ENCODE measurements around the gene IRAK2. TPM values are rescaled to one million over a fixed set of nuclear protein-coding genes. Genes with fewer than 3 reads are reported as not detected.

The IRAK2 gene
- total and polyA plus RNA-seq, 2 of the 8 experiments (the other 6 are each of a cell fraction or from before 2014, with no cell fraction given), result 1.5 TPM

DNA sequence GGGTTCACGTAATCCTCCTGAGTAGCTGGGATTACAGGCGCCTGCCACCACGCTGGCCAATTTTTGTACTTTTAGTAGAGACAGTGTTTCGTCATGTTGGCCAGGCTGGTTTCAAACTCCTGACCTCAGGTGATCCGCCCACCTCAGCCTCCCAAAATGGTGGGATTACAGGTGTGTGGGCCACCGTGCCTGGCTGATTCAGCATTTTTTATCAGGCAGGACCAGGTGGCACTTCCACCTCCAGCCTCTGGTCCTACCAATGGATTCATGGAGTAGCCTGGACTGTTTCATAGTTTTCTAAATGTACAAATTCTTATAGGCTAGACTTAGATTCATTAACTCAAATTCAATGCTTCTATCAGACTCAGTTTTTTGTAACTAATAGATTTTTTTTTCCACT is 13.7 kb upstream of the IRAK2 start:
- Histone ChIP-seq H2BK5ac (ENCODE audit: low read depth, low read length) (no peak overlapping the region), H4K8ac (ENCODE audit: extremely low read depth, insufficient read depth, low read length) (no peak overlapping the region), H3K4ac (replicated peaks; ENCODE audit: insufficient read length, low read depth, low read length) (no peak overlapping the region), H4K20me1 (replicated peaks in 1 of 2; ENCODE audit: control insufficient read depth in 1 of 2, insufficient read depth in 2 of 2, low read length in 2 of 2) (peaks cover 0 to 4% of the 10 kb centered on the region in 2 experiments), H3K79me2 (ENCODE audit: control insufficient read depth in 1 of 2, insufficient read depth in 2 of 2, low read length in 2 of 2) (peaks cover 0 to 13% of the 10 kb centered on the region in 2 experiments; a peak in 2 of 4 replicates), H3K79me1 (ENCODE audit: low read depth, low read length) (no peaks in the 10 kb centered on the region), H3K4me3 (ENCODE audit: extremely low read depth in 1 of 4, insufficient read depth in 2 of 4, low read depth in 3 of 4, low read length in 4 of 4) (no peak overlapping the region), H3K27ac (ENCODE audit: low read depth, low read length) (no peak overlapping the region), H2BK12ac (ENCODE audit: low read depth, low read length) (no peak overlapping the region), H3K23me2 (ENCODE audit: low read depth, low read length) (no peaks in the 10 kb centered on the region), H2BK15ac (ENCODE audit: low read length) (no peak overlapping the region), H2BK20ac (ENCODE audit: low read length) (no peak overlapping the region), H3K9ac (replicated peaks in 1 of 4; ENCODE audit: extremely low read depth in 1 of 4, low read depth in 3 of 4, low read length in 3 of 4) (no peak overlapping the region), H2BK120ac (replicated peaks; ENCODE audit: low read depth, low read length) (no peak overlapping the region), H3K4me2 (ENCODE audit: insufficient read depth in 1 of 2, low read depth in 2 of 2, low read length in 2 of 2) (no peak overlapping the region), H4K5ac (ENCODE audit: insufficient read length, low read depth, low read length) (no peak overlapping the region), H3K23ac (ENCODE audit: insufficient read length) (no peak overlapping the region), H4K91ac (replicated peaks; ENCODE audit: insufficient read length, low read length) (no peak overlapping the region), H3K9me3 (ENCODE audit: insufficient read depth in 2 of 2, low read depth in 1 of 2, low read length in 1 of 2) (no peaks in the 10 kb centered on the region), H2AK5ac (ENCODE audit: low read depth, low read length) (no peak overlapping the region), H3K56ac (replicated peaks; ENCODE audit: insufficient read length, low read depth, low read length) (no peak overlapping the region), H3K4me1 (replicated peaks in 1 of 4; ENCODE audit: control insufficient read depth in 3 of 4, insufficient read depth in 4 of 4, low read length in 3 of 4) (no peaks in the 10 kb centered on the region), H3K27me3 (replicated peaks in 1 of 4; ENCODE audit: control insufficient read depth in 3 of 4, extremely low read depth in 1 of 4, insufficient read depth in 3 of 4, low read length in 3 of 4) (no peaks in the 10 kb centered on the region; a peak in 1 of 7 replicates), H3K36me3 (ENCODE audit: control insufficient read depth in 2 of 4, insufficient read depth in 4 of 4, low read length in 3 of 4) (peaks cover 13 to 38% (median 24%) of the 10 kb centered on the region in 4 experiments), H2AFZ (ENCODE audit: low read length) (no peak overlapping the region), H3K18ac (ENCODE audit: extremely low read depth, low read length) (no peak overlapping the region), H3K14ac (ENCODE audit: insufficient read length) (no peak overlapping the region)
- ChIA-PET POLR2A (ENCODE audit: partially characterized antibody) (interaction anchor here (1.3 kb wide), 1 partner anchor 9 kb away, joined by 8 read pairs; no protein-coding TSS in a partner anchor), CTCF (ENCODE audit: partially characterized antibody) (interaction anchor here (0.6 to 1.8 kb wide), 4 partner anchors 12 to 230 kb away, joined by 3 to 4 read pairs (median 3); no protein-coding TSS in a partner anchor)
- FAIRE-seq (no peak), DNase-seq (ENCODE audit: low read depth in 1 of 2, low spot score in 2 of 2) (no peak)
- WGBS, 2 experiments (ENCODE audit: extremely low coverage in 1 of 2, insufficient coverage in 1 of 2, insufficient read length in 1 of 2, insufficient replicate concordance in 2 of 2, low coverage in 1 of 2, low lambda C conversion rate in 2 of 2, missing lambda C conversion rate in 1 of 2), result 81% methylated on average over 6 of the region's 6 CpGs; no CpG with 5 or more reads in 1 of the 2 experiments
- TF ChIP-seq SRF (IDR thresholded peaks at IDR 0.05; ENCODE audit: low read depth, low read length), result no peak
- TF ChIP-seq SUZ12 (IDR thresholded peaks at IDR 0.05; ENCODE audit: low read length), result no peak
- TF ChIP-seq TBP (IDR thresholded peaks at IDR 0.05; ENCODE audit: low read depth, low read length), result no peak
- TF ChIP-seq NRF1 (IDR thresholded peaks at IDR 0.05; ENCODE audit: low read depth, low read length), result no peak
- TF ChIP-seq HDAC6 (IDR thresholded peaks at IDR 0.05; ENCODE audit: low read depth, low read length), result no peak
- TF ChIP-seq, protein P1, sequence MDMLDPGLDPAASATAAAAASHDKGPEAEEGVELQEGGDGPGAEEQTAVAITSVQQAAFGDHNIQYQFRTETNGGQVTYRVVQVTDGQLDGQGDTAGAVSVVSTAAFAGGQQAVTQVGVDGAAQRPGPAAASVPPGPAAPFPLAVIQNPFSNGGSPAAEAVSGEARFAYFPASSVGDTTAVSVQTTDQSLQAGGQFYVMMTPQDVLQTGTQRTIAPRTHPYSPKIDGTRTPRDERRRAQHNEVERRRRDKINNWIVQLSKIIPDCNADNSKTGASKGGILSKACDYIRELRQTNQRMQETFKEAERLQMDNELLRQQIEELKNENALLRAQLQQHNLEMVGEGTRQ (IDR thresholded peaks at IDR 0.05; ENCODE audit: low read length), result no peak

Measured in H1 (cell line).